ENCODE data around the gene GGA3.

DNA sequence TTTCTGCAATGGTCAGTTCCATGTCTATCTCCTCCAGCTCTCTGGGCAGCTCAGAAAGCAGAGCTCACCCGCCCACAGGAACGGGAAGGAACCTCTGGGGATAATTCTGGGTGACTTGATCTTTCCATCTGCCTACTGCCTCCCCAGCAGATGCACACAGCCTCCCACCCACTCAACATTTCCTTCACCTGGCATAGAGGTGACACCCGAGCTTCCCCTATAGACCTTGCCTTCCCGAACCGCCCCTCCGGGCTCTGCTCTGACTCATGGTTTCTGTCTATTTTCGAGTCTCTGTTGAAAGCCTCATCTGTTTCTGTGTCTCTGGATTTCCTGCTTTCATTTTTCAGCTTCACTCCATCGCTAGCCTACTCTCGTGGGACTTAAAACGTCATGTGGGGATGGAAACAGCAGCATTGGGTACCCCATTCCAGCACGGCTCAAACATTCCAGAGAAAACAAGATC, 11.4 kb downstream of the GGA3 start:
- TF ChIP-seq, protein P1, sequence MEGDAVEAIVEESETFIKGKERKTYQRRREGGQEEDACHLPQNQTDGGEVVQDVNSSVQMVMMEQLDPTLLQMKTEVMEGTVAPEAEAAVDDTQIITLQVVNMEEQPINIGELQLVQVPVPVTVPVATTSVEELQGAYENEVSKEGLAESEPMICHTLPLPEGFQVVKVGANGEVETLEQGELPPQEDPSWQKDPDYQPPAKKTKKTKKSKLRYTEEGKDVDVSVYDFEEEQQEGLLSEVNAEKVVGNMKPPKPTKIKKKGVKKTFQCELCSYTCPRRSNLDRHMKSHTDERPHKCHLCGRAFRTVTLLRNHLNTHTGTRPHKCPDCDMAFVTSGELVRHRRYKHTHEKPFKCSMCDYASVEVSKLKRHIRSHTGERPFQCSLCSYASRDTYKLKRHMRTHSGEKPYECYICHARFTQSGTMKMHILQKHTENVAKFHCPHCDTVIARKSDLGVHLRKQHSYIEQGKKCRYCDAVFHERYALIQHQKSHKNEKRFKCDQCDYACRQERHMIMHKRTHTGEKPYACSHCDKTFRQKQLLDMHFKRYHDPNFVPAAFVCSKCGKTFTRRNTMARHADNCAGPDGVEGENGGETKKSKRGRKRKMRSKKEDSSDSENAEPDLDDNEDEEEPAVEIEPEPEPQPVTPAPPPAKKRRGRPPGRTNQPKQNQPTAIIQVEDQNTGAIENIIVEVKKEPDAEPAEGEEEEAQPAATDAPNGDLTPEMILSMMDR (IDR thresholded peaks at IDR 0.05; ENCODE audit: low read depth, low read length, poor library complexity, severe bottlenecking) = no peak
- no peak for TF ChIP-seq EZH2phosphoT487 (IDR thresholded peaks at IDR 0.05; ENCODE audit: borderline replicate concordance, low read length)
